Femur (tissue), 1 donor: ENCODE data around the gene IGSF1.

Experiments used
- DNase-seq: peaks from one replicate; pipeline ENCODE4 v3.0.0-alpha.2; 2017

IGSF1 gene

DNA sequence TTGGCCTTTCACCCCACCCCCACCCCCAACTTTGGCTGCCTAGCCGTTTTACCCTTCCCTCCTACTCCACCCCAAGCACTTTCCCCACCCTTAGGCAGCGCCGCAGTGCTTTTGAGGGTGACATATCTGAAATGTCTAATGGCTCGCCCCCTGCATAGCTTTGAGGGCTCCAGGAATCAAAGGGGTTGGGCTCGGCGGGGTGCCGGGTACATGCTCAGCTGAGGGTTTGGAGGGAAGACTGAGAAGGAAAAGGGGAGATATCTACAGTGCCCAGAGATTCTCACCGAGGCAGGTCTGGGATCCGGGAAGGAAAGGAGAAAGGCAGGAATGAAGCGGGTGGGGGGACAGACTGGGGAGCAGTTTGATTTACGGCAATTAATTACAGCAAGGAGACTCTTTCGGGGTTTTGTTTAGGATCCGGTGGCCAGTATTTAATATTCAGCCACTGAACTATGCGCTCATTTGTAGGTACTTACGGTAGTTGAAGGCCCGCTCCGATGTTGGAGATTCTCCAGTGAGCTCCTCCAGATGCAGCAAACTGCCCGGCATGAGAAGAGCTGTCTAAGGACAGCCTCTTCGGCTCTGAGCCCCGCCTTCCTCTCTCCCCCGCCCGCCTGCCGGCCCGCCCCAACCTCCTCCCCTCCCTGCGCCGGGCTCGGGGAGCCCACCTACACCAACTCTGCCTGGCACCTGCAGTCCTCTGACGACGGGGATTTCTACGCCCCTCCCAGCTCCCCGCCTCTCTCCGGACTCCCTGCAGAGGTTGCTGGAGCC lies at the start of gene IGSF1:
Gene IGSF1 (minus strand): TSS at position 569 of the 774 bp plus-strand sequence. CDS start 2,632 bp downstream, outside the sequence.
- DNase-seq = peak; percentile 78

- no peak for DNase-seq
These were observed 43.2 kb upstream of the IGSF1 start for GRCh38 chrX:131332331-131332730.

DNA sequence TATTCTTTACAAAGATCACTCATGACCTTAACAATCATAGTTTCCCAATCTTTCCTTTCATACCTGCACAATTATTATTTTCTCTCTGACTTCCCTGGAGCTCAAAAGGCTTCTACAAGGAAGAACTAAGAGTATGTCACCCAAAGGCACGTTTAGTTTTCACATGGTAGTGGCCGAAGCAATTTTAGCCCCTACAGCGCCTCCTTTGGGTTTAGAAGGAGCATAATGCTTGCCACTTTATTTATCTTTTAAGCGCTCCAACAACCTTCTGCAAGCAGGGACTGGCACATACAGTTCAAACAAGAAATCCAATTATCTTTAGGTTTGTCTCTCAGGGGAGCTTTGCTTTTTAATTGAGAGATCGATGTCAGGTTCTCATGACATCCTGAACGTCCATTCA lies 42.0 kb upstream of the IGSF1 start:
- DNase-seq = no peak

DNA sequence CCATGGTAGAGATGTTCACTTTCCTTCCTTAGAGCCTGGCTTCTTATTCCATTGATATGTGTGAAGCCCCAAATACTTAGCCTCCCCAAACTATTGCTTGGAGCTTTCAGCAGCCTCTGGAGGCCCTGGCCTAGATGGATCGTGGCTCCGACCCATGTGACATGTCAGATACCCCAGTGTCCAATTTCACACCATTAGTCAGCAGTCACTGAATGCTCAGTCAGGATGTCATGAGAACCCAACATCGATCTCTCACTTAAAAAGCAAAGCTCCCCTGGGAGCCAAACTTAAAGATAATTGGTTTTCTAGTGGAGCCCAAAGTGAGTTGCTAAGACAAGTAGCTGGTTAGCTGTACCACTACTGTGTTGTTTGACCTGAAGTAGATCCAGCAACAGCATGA lies 41.6 kb upstream of the IGSF1 start:
- DNase-seq = no peak

- DNase-seq = no peak
These were observed 33.5 kb upstream of the IGSF1 start for GRCh38 chrX:131322651-131323050.

DNA sequence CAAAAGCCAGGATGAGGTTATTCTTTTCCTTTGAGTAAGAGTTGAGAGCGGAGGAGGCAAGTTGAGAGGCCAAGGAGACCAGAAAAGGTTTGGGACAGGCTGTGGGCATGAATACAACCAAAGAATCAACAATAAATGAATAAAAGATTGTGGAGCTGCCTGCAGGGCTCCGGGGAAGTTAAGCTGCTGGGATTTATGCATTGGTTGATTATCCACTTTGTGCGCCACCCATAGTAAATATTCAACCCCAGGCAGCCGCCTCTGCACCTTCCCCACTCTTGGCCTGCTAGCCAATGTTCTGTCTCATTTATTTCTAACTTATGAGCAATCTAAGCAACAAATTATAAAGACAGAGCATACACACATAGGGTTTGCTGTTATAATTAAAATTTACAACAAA lies 28.2 kb upstream of the IGSF1 start:
- DNase-seq = no peak

DNA sequence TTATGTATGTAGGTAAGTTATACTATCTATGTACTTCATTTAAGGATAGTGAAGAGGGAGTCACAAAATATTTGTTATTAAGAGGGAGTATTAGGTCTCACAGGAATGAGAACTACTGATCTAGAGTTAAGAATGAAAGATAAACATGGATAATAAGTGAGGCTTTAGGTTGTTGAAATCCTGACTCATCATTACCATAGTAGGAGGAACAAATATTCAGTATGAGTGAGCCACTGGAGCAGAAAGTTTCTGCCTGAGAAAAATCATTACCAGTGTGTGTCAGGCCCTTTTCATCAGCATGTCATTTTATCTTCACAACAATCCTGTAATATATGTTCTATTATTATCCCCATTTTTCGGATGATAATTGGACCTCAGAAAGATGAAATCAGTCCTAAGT lies 27.2 kb upstream of the IGSF1 start:
- no peak for DNase-seq

GRCh38 chrX:131308980-131309379 lies 19.9 kb upstream of the IGSF1 start:
- DNase-seq = no peak

GRCh38 chrX:131306601-131307000 lies 17.5 kb upstream of the IGSF1 start:
- DNase-seq = no peak

GRCh38 chrX:131305926-131306325 lies 16.8 kb upstream of the IGSF1 start:
- no peak for DNase-seq

DNA sequence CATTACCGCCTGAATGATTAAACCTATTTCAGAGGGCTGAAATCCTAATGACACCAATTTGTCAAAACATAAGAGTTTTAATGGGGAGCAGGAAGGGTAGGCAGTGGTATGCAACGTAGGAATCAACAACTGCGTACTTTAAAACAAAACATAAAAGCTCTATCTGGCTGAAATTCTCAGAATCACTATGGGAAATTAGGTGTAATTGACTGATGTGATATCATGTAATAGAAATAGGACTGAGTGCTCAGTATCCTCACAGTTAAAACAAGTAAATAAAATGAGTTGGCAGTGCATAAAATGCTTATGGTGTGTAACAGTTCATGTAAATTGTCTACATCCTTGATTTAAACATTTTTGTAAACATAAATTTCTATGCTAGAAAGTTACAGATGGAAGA lies 13.6 kb upstream of the IGSF1 start:
- no peak for DNase-seq

DNA sequence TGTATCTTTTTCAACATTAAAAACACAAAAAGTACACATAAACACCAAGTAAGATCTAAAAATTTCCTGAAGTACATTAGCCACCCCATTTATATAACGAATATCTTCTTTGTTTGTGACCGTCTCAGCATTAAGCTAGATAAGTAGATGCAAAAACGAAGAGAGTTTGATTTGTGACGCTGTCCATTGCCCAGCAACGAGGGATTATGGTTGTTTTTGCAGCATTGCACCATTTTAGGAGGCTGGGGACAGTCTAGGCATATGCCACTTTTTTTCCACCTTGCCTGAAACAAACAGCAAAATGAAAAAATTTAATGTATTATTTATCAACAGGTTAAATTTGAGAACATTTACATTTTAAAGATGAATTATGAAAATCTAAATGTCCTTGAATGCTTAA lies 12.0 kb upstream of the IGSF1 start:
- no peak for DNase-seq

DNA sequence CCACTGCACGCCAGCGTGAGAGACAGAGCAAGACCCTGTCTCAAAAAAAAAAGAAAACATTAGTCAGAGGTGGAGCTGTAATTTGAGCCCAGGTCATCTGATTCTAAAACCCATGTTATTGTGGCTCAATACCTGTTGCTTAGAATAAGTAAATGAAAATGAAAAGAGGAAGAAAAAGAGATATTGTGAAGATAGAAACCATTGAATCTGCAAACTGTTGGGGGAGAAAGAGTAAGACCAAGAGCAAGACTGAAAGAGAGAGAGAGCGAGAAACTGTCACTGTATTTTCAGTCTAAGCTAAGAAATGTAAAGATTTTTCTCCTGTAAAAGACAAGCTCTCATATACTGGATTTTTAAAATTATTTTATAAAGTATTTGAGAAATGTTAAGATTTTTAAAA lies 9.7 kb upstream of the IGSF1 start:
- DNase-seq = no peak

GRCh38 chrX:131298036-131298435 lies 8.9 kb upstream of the IGSF1 start:
- DNase-seq = no peak

- no peak for DNase-seq
These were observed 421 bp upstream of the IGSF1 start for GRCh38 chrX:131289527-131289926.

- no peak for DNase-seq
These were observed 918 bp downstream of the IGSF1 start for GRCh38 chrX:131288188-131288587.

DNA sequence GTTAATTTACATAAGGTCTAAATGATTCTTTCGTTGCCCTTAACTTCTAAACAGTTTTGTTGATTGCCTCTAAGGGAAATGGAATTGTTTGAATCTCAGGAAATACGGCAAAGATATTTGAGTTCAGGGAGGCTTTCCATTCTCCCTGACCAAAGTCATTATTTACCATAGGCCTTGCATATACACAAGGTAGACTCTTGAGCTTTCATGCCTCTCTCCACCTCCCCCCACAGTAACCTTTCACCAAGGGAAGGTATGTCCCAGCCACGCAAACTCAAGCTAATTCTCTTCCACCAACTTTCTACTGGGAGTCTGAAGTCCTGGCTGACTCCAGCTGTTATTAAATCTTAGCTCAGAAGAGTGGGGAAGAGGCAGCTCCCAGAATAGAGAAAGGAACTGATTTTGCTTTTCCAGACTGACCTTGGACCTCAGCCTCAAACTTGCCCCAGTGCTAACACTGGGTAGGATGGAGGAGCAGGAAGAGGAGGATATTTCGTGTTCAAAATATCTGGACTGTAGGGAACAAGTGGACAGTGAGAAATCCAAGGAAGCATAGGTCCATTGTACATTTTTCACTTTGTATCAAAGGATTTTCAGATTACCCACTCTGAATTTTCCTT lies 1.4 kb downstream of the IGSF1 start:
- no peak for DNase-seq

GRCh38 chrX:131279617-131280016 lies 9.5 kb downstream of the IGSF1 start:
- DNase-seq = no peak

- no peak for DNase-seq
These were observed 9.9 kb downstream of the IGSF1 start for GRCh38 chrX:131279197-131279596.

DNA sequence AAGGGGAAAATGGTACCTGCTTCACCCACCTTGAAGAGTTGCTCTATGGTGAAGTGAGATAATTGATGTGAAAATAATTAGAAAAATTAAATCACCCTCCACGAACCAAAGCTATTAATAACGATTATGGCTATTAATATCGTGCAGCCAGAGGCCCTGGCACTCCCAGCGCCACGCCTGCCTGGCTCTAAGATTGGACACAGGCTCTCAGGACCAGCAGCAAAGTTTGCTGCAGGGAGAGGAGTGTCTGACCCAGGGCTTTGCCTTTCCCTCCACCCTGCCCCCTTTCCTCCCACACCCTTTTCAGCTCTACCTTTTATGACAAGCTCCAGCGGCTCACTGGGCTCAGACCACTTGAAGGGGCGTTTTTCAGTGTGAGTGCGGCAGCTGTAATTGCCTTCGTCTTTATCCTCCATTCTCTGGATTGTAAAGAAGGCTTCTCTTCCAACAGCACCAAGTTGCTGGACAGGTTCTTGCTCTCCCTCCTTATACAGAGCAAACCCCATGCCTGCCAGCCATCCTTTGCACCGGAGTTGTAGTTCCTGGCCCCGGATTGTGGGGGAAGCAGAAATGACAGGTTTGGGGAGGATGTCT lies 11.5 kb downstream of the IGSF1 start:
- no peak for DNase-seq

DNA sequence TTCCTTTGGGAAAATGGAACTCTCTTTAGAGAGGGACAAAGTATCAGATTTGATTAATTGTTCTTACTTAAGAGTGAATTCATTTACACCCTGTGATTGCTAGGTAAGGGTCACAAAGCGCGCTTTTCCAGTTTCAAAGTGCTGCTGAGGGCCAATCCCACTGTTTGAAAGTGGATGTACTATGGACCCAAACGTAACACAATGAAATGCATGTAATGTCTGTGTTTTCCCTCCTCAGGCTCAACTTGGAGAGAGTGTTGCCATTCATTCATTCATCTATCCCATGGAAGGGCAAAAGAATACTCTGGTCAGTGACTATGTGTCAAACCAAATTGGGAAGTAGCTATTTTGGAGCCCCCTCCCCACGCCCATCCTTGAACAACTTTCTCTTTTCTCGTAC lies 16.1 kb downstream of the IGSF1 start:
- DNase-seq = no peak

GRCh38 chrX:131271826-131272225 lies 17.3 kb downstream of the IGSF1 start:
- DNase-seq = no peak

DNA sequence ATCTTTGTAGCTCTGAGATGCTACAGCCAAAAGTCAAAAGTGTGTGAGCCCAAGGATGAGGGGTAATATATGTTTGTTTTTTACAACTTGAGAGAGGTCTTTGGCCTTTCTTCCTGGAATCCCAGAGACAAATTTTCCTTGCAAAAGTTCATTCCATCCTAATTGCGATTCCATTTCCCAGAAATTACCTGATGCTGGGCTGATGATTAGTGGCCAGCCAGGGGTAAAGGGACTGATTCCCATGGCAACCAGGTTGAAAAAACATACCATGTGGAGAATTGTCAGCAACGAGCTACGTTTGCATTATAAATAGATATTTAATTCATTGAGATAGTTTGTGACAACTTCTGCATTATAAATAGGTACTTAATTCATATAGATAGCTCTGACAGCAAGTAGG lies 17.8 kb downstream of the IGSF1 start:
- no peak for DNase-seq

- DNase-seq = no peak
These were observed 19.0 kb downstream of the IGSF1 start for GRCh38 chrX:131270080-131270479.
